GM23338 (cell line): ENCODE results near the gene NDC80. TPM values are rescaled to one million over a fixed set of nuclear protein-coding genes. Genes with fewer than 3 reads are reported as not detected.
A peak's percentile ranks its signal among the peaks of the same experiment; 100 is the strongest.
"Not testable (repeated sequence)": the region's sequence is repeated elsewhere in the genome, so short reads cannot be mapped to it uniquely, and the experiment has no call there.

Experiments used
- ATAC-seq: fragments of 200-7000 bp; cut with Tn5 transposase; 3 replicates; pipeline ENCODE4 v1.9.1; 2020
- DNase-seq: peaks from one replicate; pipeline ENCODE4 v3.0.0-alpha.2; 2015; ENCODE audit warnings: low spot score
- H2AFZ ChIP-seq: fragments of 200-600 bp; sonication (generic); 2 replicates; pipeline ENCODE4 v1.8.0; 2016; ENCODE audit warnings: antibody characterized with exemption, mild to moderate bottlenecking, moderate library complexity
- H3F3A ChIP-seq: fragments of 200-600 bp; sonication (generic); replicated peaks from 2 replicates; pipeline ENCODE4 v1.8.0; 2017; ENCODE audit warnings: antibody characterized with exemption, mixed run types, low read depth
- H3K27ac ChIP-seq: fragments of 200-600 bp; sonication (generic); 2 replicates; pipeline ENCODE4 v1.6.1; 2016; ENCODE audit warnings: low read depth
- H3K27me3 ChIP-seq: fragments of 200-600 bp; sonication (generic); 2 replicates; pipeline ENCODE4 v1.8.0; 2016; ENCODE audit warnings: mild to moderate bottlenecking, mixed run types, moderate library complexity; ENCODE audit not compliant: insufficient read depth
- H3K36me3 ChIP-seq: fragments of 200-600 bp; sonication (generic); 2 replicates; pipeline ENCODE4 v1.8.0; 2016; ENCODE audit warnings: mild to moderate bottlenecking; ENCODE audit not compliant: insufficient read depth
- H3K4me1 ChIP-seq: fragments of 200-600 bp; sonication (generic); 2 replicates; pipeline ENCODE4 v1.8.0; 2016; ENCODE audit warnings: mild to moderate bottlenecking, moderate library complexity; ENCODE audit not compliant: insufficient read depth
- H3K4me2 ChIP-seq: fragments of 200-600 bp; sonication (generic); 2 replicates; pipeline ENCODE4 v1.7.1; 2017; ENCODE audit warnings: mixed run types
- H3K4me3 ChIP-seq: fragments of 200-600 bp; sonication (generic); 2 replicates; pipeline ENCODE4 v1.6.1; 2016; ENCODE audit warnings: mixed run types
- H3K79me2 ChIP-seq: fragments of 200-600 bp; sonication (generic); replicated peaks from 2 replicates; pipeline ENCODE4 v1.8.0; 2017; ENCODE audit warnings: mild to moderate bottlenecking; ENCODE audit not compliant: insufficient read depth
- H3K9me2 ChIP-seq: fragments of 200-600 bp; sonication (generic); 2 replicates; pipeline ENCODE4 v1.8.0; 2017; ENCODE audit not compliant: insufficient read depth
- H4K20me1 ChIP-seq: fragments of 200-600 bp; sonication (generic); replicated peaks from 2 replicates; pipeline ENCODE4 v1.8.0; 2017; ENCODE audit warnings: mild to moderate bottlenecking; ENCODE audit not compliant: insufficient read depth
- H3K27ac Mint-ChIP-seq: 2 replicates; pipeline ENCODE4 v1.8.0; 2020; ENCODE audit warnings: inconsistent platforms, mild to moderate bottlenecking, moderate library complexity, mixed read lengths
- H3K27me3 Mint-ChIP-seq: 3 replicates; pipeline ENCODE4 v1.8.0; 2022; ENCODE audit warnings: low read depth, mild to moderate bottlenecking, moderate library complexity, mixed read lengths, inconsistent platforms; ENCODE audit not compliant: insufficient read depth, poor library complexity
- H3K36me3 Mint-ChIP-seq: 3 replicates; pipeline ENCODE4 v1.8.0; 2021; ENCODE audit warnings: low read depth, mild to moderate bottlenecking, inconsistent platforms, moderate library complexity, mixed read lengths
- H3K4me1 Mint-ChIP-seq: 3 replicates; pipeline ENCODE4 v1.8.0; 2020; ENCODE audit warnings: mild to moderate bottlenecking, inconsistent platforms, mixed read lengths
- H3K4me3 Mint-ChIP-seq: 3 replicates; pipeline ENCODE4 v1.8.0; 2021; ENCODE audit warnings: moderate library complexity, mild to moderate bottlenecking, inconsistent platforms, mixed read lengths
- H3K9me3 Mint-ChIP-seq: 3 replicates; pipeline ENCODE4 v1.8.0; 2020; ENCODE audit warnings: moderate library complexity, mild to moderate bottlenecking, inconsistent platforms, mixed read lengths
- EZH2 ChIP-seq: fragments of 200-600 bp; sonication (generic); IDR thresholded peaks from one replicate; pipeline ENCODE4 v1.8.0; 2017; ENCODE audit warnings: antibody characterized with exemption, mild to moderate bottlenecking, low read depth; ENCODE audit not compliant: unreplicated experiment
- EZH2phosphoT487 ChIP-seq: fragments of 200-600 bp; sonication (generic); IDR thresholded peaks from one replicate; pipeline ENCODE4 v1.8.1; 2018; ENCODE audit warnings: antibody characterized with exemption; ENCODE audit not compliant: unreplicated experiment
- NANOG ChIP-seq: IDR thresholded peaks from 2 replicates; pipeline ENCODE4 v1.6.1; 2016; ENCODE audit warnings: antibody characterized with exemption, borderline replicate concordance
- POLR2AphosphoS5 ChIP-seq: IDR thresholded peaks from 2 replicates; pipeline ENCODE4 v1.6.1; 2016; ENCODE audit warnings: antibody characterized with exemption, low read depth
- STAT1 ChIP-seq: IDR thresholded peaks from one replicate; pipeline ENCODE4 v1.6.1; 2016; ENCODE audit warnings: antibody characterized with exemption; ENCODE audit not compliant: unreplicated experiment
- ZNF114 ChIP-seq: fragments of 250-450 bp; sonication (Bioruptor Pico); IDR thresholded peaks from 2 replicates; pipeline ENCODE4 v1.5.0; 2020; ENCODE audit warnings: mild to moderate bottlenecking, moderate library complexity
- polyA plus RNA-seq: library from polyadenylated mRNA; unstranded; fragments of >200 nt; fragmentation: Nextera tagmentation; extraction: Ambion mirVana; gene quantifications from 2 replicates; pipeline ENCODE4 v1.2.1, GENCODE V29; 2016
- total RNA-seq: library from RNA; depleted of rRNA; stranded (reverse); fragments of >200 nt; shearing (Covaris generic); gene quantifications from 2 replicates; pipeline ENCODE4 v1.2.3, GENCODE V29; 2014
- TF ChIP-seq, protein P1 (sequence below): IDR thresholded peaks from one replicate; pipeline ENCODE4 v1.6.1; 2018; ENCODE audit warnings: antibody characterized with exemption; ENCODE audit not compliant: unreplicated experiment
- TF ChIP-seq, protein P2 (sequence below), 2 experiments: fragments of 200-600 bp in 1 of 2; sonication (generic) in 1 of 2; conservative IDR thresholded peaks; 2 replicates each; pipeline versions ENCODE4 v1.5.1 to v1.6.1; 2016 to 2017; ENCODE audit warnings: antibody characterized with exemption in 2 of 2, low read depth in 2 of 2, mild to moderate bottlenecking in 2 of 2, moderate library complexity in 1 of 2

The NDC80 gene
- total and polyA plus RNA-seq, 2 experiments from 2014 or later: 36.6 to 58.4 TPM

DNA sequence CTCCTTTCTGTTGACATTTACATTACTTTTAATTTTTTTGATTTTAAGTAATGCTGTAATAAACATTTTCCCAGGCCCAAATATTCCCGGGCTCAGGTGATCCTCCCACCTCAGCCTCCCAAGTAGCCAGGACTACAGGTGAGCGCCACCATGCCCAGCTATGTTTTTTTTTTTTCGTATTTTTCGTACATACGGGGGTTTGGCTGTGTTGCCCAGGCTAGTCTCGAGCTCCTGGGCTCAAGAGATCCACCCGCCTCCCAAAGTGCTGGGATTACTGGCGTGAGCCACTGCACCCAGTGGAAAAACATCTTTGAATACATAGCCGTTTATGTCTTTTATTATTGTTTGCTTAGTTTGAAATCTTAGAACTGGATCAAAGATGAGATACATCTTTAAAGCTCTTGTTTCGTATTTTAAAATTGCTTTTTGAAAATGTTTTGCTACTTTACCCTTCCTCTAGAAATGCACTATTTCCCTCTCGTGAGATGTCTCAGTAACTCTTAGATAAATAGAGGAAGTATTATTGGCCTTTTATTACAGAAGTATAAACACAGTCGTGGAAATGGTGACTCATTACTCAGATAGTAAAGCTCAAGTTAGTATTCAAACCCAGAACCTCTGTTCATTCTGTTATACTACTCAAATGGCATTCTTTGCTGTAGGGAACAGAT is 86.6 kb downstream of the NDC80 start:
- Mint-ChIP-seq H3K9me3 (no peaks in the 10 kb centered on the region), H3K4me1 (peaks cover 21% of the 10 kb centered on the region), H3K27me3 (peaks cover 23% of the 10 kb centered on the region), H3K4me3 (peak overlapping the region; percentile 62), H3K27ac (no peak overlapping the region), H3K36me3 (peaks cover 15% of the 10 kb centered on the region)
- no peak for TF ChIP-seq STAT1
- TF ChIP-seq, protein P1, sequence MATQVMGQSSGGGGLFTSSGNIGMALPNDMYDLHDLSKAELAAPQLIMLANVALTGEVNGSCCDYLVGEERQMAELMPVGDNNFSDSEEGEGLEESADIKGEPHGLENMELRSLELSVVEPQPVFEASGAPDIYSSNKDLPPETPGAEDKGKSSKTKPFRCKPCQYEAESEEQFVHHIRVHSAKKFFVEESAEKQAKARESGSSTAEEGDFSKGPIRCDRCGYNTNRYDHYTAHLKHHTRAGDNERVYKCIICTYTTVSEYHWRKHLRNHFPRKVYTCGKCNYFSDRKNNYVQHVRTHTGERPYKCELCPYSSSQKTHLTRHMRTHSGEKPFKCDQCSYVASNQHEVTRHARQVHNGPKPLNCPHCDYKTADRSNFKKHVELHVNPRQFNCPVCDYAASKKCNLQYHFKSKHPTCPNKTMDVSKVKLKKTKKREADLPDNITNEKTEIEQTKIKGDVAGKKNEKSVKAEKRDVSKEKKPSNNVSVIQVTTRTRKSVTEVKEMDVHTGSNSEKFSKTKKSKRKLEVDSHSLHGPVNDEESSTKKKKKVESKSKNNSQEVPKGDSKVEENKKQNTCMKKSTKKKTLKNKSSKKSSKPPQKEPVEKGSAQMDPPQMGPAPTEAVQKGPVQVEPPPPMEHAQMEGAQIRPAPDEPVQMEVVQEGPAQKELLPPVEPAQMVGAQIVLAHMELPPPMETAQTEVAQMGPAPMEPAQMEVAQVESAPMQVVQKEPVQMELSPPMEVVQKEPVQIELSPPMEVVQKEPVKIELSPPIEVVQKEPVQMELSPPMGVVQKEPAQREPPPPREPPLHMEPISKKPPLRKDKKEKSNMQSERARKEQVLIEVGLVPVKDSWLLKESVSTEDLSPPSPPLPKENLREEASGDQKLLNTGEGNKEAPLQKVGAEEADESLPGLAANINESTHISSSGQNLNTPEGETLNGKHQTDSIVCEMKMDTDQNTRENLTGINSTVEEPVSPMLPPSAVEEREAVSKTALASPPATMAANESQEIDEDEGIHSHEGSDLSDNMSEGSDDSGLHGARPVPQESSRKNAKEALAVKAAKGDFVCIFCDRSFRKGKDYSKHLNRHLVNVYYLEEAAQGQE: no peak
- TF ChIP-seq POLR2AphosphoS5: no peak
- TF ChIP-seq, protein P2, sequence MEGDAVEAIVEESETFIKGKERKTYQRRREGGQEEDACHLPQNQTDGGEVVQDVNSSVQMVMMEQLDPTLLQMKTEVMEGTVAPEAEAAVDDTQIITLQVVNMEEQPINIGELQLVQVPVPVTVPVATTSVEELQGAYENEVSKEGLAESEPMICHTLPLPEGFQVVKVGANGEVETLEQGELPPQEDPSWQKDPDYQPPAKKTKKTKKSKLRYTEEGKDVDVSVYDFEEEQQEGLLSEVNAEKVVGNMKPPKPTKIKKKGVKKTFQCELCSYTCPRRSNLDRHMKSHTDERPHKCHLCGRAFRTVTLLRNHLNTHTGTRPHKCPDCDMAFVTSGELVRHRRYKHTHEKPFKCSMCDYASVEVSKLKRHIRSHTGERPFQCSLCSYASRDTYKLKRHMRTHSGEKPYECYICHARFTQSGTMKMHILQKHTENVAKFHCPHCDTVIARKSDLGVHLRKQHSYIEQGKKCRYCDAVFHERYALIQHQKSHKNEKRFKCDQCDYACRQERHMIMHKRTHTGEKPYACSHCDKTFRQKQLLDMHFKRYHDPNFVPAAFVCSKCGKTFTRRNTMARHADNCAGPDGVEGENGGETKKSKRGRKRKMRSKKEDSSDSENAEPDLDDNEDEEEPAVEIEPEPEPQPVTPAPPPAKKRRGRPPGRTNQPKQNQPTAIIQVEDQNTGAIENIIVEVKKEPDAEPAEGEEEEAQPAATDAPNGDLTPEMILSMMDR (conservative IDR thresholded peaks at IDR 0.05; ENCODE audit: low read depth in 2 of 2): no peak
- TF ChIP-seq EZH2: no peak
- no peak for TF ChIP-seq ZNF114 (CRISPR knock-in tag)
- TF ChIP-seq NANOG: no peak
- no peak for TF ChIP-seq EZH2phosphoT487
- Histone ChIP-seq H3K4me3 (no peak overlapping the region), H3K4me2 (no peak overlapping the region), H4K20me1 (peaks cover 34% of the 10 kb centered on the region), H2AFZ (no peak overlapping the region), H3K4me1 (peaks cover 19% of the 10 kb centered on the region), H3K27me3 (peaks cover 46% of the 10 kb centered on the region), H3F3A (no peaks in the 10 kb centered on the region; the same call in 1 of the 2 replicates), H3K79me2 (peaks cover 65% of the 10 kb centered on the region), H3K36me3 (0 out of 2 replicates have a peak, but pooled peaks cover 3% of the 10 kb centered on the region), H3K27ac (no peak overlapping the region), H3K9me2 (no peaks in the 10 kb centered on the region)
- ATAC-seq (no peak), DNase-seq (no peak)

DNA sequence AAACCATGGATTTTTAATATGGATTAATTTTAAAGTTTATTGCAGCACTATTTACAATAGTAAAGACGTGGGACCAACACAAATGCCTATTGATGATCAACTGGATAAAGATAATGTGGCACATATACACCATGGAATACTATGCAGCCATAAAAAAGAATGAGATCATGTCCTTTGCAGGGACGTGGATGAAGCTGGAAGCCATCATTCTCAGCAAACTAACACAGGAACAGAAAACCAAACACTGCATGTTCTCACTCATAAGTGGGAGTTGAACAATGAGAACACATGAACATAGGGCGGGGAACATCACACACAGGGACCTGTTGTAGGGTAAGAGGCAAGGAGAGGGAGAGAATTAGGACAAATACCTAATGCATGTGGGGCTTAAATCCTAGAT is 89.5 kb downstream of the NDC80 start:
- not testable (repeated sequence) for H3K27ac ChIP-seq, H3K27ac Mint-ChIP-seq, H3K4me3 Mint-ChIP-seq, H3K4me1 Mint-ChIP-seq, DNase-seq, H3K27me3 Mint-ChIP-seq, H3K9me2 ChIP-seq, H3K36me3 ChIP-seq, H2AFZ ChIP-seq, H3K4me3 ChIP-seq, H3K4me2 ChIP-seq, H3K4me1 ChIP-seq, ATAC-seq, H3K9me3 Mint-ChIP-seq, H3F3A ChIP-seq
- Histone ChIP-seq H4K20me1 (peaks cover 41% of the 10 kb centered on the region), H3K27me3 (peaks cover 23% of the 10 kb centered on the region), H3K79me2 (peaks cover 94% of the 10 kb centered on the region)
- peaks cover 15% of the 10 kb centered on the region for H3K36me3 Mint-ChIP-seq

DNA sequence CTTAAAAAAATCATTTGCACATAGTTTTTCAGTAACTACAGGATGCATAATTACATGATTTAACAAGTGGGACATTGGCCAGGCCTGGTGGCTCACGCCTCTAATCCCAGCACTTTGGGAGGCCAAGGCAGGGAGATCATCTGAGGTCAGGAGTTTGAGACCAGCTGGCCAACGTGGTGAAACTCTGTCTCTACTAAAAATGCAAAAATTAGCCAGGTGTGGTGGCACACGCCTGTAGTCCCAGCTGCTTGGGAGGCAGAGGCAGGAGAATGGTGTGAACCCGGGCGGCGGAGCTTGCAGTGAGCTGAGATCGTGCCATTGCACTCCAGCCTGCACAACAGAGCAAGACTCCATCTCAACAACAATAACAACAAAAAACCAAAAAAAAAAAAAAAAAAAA is 90.9 kb downstream of the NDC80 start:
- not testable (repeated sequence) for ATAC-seq, H3K4me1 Mint-ChIP-seq, DNase-seq, H3K9me2 ChIP-seq, H3K4me3 ChIP-seq, H3K4me3 Mint-ChIP-seq, H2AFZ ChIP-seq, H3K9me3 Mint-ChIP-seq, H3K27ac ChIP-seq, H3K4me2 ChIP-seq, H3K27ac Mint-ChIP-seq, H3K36me3 ChIP-seq, H3F3A ChIP-seq, H3K27me3 Mint-ChIP-seq, H3K4me1 ChIP-seq
- H3K27me3 ChIP-seq: peaks cover 12% of the 10 kb centered on the region
- peaks cover 16% of the 10 kb centered on the region for H3K36me3 Mint-ChIP-seq
- peaks cover 82% of the 10 kb centered on the region for H3K79me2 ChIP-seq
- peaks cover 34% of the 10 kb centered on the region for H4K20me1 ChIP-seq
